Measurements from ENCODE around the gene USP11.

USP11 gene

DNA sequence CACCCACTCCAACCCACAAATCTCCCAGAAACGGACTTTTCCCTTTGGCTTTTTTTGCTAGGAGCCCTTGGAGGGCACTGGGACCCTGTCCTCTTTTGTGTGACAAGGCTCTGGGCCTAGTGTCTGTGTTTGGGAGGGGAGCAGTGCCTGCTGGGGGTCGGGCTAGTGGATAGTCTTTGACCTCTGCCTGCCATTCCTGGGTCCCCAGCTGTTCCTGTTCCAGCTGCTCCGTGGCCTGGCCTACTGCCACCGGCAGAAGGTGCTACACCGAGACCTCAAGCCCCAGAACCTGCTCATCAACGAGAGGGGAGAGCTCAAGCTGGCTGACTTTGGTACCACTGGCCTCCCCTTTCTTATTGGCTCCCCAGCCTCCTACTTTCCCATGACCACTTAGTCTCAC lies 6.7 kb upstream of the USP11 start:
- no peak for DNase-seq

- DNase-seq = no peak
These were observed 6.1 kb upstream of the USP11 start for GRCh38 chrX:47226531-47227333.

DNA sequence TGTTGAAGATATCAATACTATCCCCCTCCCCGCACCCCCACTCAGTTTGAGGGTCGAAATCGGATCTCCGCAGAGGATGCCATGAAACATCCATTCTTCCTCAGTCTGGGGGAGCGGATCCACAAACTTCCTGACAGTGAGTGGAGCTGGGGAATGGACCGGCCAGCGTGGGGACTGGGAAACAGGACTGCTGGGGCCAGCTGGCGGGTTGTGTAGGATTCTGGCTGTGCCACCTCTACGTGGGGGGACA lies 5.5 kb upstream of the USP11 start:
- DNase-seq = no peak

- no peak for DNase-seq
These were observed 4.1 kb upstream of the USP11 start for GRCh38 chrX:47228550-47229270.

DNA sequence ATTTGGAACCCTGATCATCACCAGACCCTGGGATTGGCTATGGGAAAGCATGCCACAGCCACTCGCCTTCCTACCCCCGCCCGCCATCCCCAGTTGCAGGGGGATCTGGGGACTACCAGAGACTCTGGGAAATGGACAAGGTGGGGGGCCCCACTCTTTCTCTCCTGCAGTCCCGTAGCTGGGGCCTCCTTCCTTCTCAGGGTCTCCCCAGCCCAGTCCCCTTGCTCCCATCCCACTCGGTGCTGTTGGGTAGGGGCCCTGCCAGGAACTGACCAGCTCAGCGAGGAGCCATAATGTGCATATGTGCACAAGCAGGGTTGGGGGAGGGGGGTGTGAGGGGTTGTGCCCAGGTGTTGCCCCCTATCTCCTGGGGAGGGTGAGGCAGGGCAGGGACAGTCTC lies 3.4 kb upstream of the USP11 start:
- no peak for DNase-seq

DNA sequence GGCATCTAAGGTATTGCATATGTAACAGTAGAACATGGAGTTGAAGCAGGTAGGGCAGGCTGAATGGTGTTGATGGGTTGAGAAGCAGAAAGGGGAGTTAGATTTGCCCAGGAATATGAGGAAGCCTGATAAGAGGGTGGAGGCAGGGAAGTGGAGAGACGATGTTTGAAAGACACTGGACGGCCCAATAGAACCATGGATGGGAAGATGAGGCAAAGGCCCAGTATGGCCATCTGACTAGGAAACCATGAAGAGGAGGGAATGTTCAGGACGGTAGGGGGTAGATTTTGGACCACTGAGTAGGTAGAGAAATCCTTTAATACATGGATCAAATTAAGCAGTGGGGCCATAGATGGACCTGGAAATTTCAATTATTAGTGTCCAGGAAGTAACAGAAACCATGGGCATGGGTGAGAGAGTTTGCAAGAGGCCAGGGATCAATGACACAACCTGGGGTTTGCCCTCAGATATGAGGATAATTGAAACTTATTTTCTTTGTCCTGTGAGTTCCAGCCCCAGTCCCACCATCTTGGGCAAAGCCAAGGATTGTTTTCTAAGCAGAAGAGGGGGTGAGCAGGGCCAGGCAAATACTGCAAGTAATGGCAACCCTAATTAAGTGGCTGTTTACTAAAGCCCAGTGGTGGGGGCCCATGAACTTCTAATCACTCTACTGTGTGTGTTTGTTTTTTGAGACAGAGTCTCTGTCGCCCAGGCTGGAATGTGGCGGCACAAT lies 2.5 kb upstream of the USP11 start:
- DNase-seq = no peak

DNA sequence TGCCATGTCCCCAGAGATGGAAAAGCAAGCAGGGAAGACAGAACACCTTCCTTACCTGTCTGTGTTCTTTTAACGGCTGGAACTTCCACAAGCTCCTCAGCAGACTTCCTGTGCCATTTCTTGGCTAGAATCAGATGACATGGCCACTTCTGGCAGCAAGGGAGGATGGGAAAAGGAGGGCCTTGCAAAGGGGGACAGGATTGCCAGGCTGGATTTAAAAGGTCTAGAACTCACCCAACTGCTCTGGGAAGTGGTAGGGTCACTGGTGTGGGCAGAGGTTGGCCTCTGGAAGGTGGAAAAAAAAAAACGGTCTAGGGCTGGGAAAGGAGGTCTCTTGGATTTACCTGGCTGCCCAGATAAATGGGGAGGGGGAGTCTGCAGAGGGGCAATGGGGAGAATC lies 1.6 kb upstream of the USP11 start:
- no peak for DNase-seq

- DNase-seq = no peak
These were observed 509 bp upstream of the USP11 start for GRCh38 chrX:47232197-47232802.

GRCh38 chrX:47233333-47234113 lies 714 bp downstream of the USP11 start:
- peak; percentile 97 for DNase-seq

DNA sequence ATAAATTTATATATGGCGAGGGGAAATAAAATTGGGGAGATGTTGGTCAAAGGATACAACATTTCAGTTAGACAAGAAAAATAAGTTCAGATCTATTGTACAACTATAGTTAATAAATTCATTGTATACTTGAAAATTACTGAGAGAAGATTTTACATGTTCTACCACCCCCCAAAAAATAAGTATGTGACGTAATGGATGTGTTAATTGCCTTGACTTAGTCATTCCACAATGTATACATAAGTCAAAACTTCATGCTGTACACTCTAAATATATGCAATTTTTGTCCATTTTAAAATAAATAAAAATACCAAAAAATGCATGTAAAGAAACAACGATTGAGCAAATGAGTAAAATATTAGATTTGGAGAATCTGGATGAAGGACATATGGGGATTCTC lies 1.8 kb downstream of the USP11 start:
- DNase-seq = no peak

DNA sequence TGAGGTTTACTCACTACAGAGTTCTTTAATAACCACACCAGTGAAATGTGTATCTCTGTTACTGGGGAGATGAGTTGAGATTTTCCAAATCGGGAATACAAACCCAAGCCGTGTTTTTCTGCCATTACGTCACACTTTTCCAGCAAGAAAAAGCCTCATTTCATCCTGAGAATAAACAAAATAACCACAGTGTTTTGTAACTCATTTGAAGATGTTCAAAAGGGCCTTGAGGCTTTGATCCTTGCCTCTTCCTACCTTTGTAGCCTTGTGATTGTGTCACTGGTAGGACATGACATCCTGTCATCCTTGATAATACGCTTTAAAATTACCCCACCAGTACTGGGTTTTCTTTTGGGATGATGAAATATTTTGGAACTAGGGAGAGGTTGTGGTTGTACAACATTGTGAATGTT lies 2.9 kb downstream of the USP11 start:
- DNase-seq = no peak

DNA sequence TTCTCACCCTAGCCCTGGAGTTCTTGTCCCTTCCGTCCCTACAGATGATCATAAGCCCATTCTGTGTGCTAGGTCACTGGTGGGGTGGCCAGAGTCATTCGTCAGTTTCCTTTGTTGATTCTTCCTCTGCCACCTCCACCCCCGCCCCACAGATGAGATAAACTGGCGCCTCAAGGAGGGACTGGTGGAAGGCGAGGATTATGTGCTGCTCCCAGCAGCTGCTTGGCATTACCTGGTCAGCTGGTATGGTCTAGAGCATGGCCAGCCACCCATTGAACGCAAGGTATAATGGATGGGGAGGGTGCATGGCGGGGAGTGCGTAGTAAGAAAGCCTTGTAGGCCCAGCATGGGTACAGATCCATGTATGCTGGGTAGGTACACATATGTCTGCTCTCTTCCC lies 6.4 kb downstream of the USP11 start:
- no peak for DNase-seq

DNA sequence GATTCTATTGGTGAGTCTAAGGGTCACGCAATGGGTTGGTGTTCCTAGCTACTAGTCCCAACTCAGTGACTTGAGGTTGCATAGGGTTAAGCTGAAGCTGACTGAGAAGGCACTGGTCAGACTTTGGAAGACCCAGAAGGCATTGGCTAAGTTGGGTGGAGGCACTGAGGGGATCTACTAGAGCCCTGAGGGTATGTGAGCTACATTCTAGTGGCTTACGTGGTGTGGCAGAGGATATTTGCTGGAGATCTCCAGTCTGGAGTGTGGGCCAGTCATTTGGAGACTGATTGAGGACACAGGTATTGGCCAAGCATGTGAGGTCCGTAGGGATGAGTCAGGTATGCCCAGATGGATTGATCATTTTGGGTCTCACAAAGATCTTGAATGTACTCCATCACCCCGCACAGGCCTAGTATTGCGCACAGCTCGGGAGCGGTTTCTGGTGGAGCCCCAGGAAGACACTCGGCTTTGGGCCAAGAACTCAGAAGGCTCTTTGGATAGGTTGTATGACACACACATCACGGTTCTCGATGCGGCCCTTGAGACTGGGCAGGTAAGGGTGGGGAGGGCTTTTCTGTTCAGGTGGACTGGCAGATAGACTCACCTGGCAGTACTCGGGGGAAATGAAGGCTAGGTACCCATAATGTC lies 7.2 kb downstream of the USP11 start:
- no peak for DNase-seq

DNA sequence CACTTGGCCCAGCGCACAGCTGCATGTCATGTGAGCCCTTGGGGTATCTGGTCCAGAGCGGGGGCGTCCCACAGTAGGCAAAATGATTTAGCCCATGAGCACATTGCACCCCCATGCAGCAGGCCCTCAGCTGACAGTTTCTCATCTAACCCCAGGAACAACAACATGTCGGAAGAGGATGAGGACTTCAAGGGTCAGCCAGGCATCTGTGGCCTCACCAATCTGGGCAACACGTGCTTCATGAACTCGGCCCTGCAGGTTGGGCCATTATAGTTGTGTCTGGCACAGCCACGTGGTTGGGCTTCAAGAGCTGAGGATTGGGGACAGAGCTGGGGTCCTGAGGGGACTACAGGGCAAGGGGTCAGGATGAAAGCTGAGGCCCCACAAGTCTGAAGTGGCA lies 7.8 kb downstream of the USP11 start:
- no peak for DNase-seq

DNA sequence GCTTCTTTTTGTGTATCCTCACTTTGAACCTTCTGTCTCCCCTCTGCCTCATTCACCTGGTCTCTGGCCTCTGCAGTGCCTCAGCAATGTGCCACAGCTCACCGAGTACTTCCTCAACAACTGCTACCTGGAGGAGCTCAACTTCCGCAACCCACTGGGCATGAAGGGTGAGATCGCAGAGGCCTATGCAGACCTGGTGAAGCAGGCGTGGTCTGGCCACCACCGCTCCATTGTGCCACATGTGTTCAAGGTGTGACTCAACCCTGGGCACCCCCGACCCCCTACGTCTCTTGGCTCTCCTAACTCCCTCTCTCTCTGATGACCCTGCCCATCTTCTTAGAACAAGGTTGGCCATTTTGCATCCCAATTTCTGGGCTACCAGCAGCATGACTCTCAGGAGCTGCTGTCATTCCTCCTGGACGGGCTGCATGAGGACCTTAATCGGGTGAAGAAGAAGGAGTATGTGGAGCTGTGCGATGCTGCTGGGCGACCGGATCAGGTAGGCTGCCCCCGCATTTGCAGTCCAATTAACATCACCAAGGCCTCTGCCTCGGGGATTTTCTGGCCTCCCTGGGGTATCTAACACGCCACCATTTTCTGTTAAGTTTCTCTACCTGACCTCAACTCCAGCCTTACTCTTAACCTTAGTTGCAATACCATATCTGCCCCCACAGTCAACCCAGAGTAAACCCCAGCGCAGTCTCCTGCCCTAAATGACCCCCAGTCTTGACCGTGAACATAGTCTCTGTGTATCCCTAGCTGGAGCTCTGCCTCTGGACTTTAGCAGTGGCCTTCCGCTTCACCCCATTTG lies 8.6 kb downstream of the USP11 start:
- no peak for DNase-seq

GRCh38 chrX:47242321-47242720 lies 9.5 kb downstream of the USP11 start:
- no peak for DNase-seq

- no peak for DNase-seq
These were observed 10.5 kb downstream of the USP11 start for GRCh38 chrX:47243351-47243750.

DNA sequence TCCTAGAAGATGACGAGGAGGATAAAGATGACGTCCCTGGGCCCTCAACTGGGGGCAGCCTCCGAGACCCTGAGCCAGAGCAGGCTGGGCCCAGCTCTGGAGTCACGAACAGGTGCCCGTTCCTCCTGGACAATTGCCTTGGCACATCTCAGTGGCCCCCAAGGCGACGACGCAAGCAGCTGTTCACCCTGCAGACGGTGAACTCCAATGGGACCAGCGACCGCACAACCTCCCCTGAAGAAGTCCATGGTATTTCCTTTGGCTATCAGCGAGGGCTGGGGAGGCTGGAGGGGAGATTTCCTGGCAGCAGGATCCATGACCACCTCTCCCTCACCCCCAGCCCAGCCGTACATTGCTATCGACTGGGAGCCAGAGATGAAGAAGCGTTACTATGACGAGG lies 11.9 kb downstream of the USP11 start:
- DNase-seq = no peak

DNA sequence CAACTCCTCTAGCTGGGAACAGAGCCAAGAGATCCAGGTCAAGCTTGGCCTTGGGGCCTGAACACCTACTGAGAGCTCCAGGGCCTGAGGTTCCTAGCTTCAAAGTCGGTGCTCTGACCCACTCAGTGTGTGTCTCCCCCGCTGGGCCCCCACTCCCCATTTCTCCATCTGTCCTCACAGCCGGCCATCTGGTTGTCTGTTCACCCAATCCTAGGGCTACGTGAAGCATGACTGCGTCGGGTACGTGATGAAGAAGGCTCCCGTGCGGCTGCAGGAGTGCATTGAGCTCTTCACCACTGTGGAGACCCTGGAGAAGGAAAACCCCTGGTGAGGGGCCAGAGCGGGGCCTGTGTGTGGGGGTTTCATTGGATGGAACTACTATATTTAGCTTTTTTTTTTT lies 12.3 kb downstream of the USP11 start:
- no peak for DNase-seq

- DNase-seq = no peak
These were observed 14.6 kb downstream of the USP11 start for GRCh38 chrX:47247206-47247998.

- DNase-seq = no peak
These were observed 15.2 kb downstream of the USP11 start for GRCh38 chrX:47247999-47248320.
